OCI-LY1 (cell line): ENCODE measurements around the gene TMEM176B.

Experiments
- CTCF ChIP-seq: fragments of 200-600 bp; sonication (generic), shearing (Covaris generic); IDR thresholded peaks from 2 replicates; pipeline ENCODE4 v1.5.1; 2017; ENCODE audit warnings: mild to moderate bottlenecking, antibody characterized with exemption, low read length, moderate library complexity, mixed read lengths
- EZH2 ChIP-seq: fragments of 200-600 bp; sonication (generic), shearing (Covaris generic); IDR thresholded peaks from 2 replicates; pipeline ENCODE4 v1.8.0; 2017; ENCODE audit warnings: borderline replicate concordance, mixed run types, mild to moderate bottlenecking, antibody characterized with exemption, low read length, moderate library complexity, mixed read lengths

GRCh38 chr7:150797661-150798060, 2.5 kb downstream of the TMEM176B start:
- TF ChIP-seq CTCF = no peak
- TF ChIP-seq EZH2 = no peak
